Activated CD4-positive, CD25-positive, alpha-beta regulatory T cell (primary cell): ENCODE measurements around the gene OR10A4.
"Not testable (repeated sequence)": the region's sequence is repeated elsewhere in the genome, so short reads cannot be mapped to it uniquely, and the experiment has no call there.

Source experiments
- DNase-seq, 4 experiments: peaks; one replicate each; lab custom pipeline; 2025; lab: John Stamatoyannopoulos, UW

The OR10A4 gene

DNA sequence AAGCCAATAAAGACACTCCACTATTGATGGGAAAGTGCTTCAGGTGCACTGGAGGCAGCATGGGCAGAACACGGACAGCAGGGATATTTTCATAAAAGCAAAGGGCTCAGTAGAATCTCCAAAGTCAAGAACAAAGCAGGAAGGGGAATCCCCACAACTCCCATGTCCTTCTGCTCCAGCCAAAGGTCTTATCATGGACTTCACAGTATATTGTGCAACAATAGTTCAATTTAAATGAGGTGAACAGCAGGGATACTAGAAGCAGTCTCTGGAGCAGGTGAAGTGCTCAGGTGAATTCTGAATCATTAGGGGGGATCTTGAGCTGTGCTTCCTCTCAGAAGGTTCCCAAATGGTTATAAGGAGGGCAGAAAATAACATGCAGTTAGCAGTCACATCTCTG is 22.5 kb downstream of the OR10A4 start:
- DNase-seq: no peak

DNA sequence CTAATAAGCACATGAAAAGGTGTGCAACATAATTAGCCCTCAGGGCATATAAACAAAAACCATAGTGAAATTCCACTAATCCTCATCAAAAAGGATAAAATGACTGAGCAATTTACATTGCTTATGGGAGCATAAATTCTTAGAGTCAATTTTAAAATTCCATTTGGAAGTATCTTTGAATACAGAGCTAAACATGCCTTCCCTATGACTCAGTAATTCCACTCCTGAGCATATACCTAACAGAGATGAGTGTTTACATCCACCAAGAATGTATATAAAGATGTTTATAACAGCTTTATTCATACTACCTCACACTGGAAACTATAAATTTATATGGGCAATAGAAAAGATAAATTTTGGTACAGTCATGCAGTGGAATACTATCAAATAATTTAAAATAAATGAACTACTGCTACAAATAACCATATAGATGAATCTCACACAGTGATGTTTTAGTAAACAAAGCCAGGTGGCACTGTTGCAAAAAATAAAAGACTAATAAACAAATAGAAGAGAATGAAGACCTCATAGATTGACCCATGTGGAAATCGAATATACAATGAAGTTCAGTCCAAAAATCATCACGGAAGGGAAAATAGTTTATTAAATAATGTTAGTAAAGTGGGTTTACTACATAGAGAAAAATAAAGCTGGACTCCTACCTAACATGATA is 24.0 kb downstream of the OR10A4 start:
- DNase-seq: no peak

DNA sequence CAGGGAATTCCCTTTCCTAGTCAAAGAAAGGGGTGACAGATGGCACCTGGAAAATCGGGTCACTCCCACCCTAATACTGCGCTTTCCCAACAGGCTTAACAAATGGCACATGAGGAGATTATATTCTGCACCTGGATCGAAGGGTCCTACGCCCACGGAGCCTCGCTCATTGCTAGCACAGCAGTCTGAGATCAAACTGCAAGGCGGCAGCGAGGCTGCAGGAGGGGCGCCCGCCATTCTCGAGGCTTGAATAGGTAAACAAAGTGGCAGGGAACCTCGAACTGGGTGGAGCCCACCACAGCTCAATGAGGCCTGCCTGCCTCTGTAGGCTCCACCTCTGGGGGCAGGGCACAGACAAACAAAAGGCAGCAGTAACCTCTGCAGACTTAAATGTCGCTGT is 28.4 kb downstream of the OR10A4 start:
- DNase-seq: not testable (repeated sequence)

DNA sequence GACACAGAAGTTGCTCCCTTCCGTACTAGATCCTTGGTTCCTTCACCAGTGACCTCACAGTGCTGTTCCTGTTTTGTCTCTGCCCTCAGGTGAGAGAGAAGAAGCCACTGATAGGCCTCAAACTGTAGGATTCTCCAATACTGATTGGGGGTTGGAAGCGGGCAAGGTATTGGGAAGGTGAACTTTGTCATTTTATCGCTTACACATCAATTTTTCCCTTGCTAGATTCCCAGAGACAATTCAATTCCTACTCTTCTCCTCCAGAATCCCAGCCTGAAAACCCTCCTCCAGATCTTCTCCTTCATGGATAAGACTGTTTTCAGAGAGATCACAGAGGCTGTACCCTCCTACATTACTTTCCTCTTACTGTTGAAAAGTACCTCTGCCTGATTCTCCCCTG is 35.0 kb downstream of the OR10A4 start:
- DNase-seq: no peak

DNA sequence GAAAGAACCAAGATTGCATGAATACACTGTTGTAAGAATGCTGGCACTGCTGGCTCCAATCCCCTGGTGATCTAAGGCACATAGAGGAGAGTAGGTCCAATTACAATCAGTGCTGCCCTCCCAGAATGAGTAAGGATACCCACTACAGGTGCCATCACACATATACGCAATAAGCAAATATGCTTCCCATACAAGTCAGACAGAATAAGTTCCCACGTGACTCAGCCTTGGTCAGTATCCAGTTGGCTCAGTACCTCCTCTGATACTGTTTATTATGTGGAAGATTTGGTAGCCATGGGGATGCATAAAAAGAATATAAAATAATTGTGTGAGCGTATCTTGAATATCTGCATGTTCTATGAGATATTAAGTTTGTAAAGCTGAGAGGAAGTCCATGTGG is 35.5 kb downstream of the OR10A4 start:
- DNase-seq: no peak

DNA sequence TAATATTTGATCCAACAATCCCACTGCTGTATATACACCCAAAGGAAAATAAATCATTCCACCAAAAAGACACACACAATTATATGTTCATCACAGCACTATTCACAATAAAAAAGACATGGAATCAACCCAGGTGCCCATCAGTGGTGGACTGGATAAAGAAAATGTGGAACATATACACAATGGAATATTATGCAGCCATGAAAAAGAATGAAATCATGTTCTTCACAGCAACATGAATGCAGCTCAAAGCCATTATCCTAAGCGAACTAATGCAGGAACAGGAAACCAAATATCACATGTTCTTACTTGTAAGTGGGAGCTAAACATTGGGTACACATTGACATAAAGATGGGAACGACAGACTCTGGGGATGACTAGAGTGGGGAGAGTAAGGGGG is 43.3 kb downstream of the OR10A4 start:
- no peak for DNase-seq

GRCh38 chr11:6920702-6921101 is 44.3 kb downstream of the OR10A4 start, which contains the start of gene OR2D3:
TSS of gene OR2D3 (plus strand) at chr11:6921002. CDS start at chr11:6921002, 0 bp downstream.
- DNase-seq: no peak

DNA sequence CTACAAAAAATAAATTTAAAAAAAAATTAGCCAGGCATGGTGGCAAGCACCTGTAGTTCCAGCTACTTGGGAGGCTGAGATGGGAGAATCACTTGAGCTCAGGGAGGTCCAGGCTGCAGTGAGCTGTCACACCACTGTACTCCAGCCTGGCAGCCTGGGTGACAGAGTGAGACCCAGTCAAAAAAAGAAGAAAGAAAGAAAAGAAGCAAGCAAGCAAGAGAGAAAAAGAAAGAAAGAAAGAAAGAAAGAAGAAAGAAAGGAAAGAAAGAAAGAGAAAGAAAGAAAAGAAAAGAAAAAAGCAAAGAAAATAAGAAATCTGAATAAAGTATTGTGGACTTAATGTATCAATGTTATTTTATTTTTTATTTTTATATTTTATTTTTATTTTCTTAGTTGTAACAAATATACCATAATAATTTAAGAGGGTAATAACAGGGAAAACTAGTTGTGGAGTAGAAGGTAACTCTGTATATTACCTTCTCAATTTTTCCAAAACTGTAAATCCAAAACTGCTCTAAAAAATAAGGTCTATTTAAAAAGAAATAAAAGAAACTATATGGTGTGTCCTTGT is 48.7 kb downstream of the OR10A4 start:
- no peak for DNase-seq

DNA sequence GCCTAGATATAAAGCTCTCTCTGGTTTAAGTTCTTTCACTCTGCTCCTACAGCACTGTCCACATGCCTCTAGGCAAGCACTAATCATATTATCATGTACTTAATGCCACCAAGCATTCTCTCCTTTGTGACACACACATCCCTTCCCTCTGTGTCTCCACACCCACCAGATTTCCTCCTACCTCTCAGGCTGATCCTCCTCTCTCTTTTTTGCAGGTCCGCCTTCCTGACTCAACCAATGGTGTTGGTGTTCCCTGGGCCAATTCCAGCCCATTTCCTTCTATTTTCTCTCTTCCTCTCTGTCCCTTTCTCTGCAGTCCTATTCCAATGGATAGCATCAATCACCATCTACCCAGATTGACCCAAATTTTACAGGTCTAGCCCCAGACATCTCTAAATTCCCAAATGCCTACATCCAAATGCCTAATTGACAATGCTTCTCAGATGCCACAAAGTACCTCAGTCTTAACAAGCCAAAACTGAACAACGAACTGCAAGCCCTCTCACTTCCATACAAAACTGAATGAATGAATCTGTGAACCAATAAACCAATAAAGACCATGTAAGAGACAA is 49.3 kb downstream of the OR10A4 start:
- DNase-seq: no peak

GRCh38 chr11:6926208-6927029 is 50.0 kb downstream of the OR10A4 start, which contains the start of gene ZNF215:
TSS of gene ZNF215 (plus strand) at chr11:6926426. CDS start at chr11:6932273, 5,847 bp downstream.
- no peak for DNase-seq

DNA sequence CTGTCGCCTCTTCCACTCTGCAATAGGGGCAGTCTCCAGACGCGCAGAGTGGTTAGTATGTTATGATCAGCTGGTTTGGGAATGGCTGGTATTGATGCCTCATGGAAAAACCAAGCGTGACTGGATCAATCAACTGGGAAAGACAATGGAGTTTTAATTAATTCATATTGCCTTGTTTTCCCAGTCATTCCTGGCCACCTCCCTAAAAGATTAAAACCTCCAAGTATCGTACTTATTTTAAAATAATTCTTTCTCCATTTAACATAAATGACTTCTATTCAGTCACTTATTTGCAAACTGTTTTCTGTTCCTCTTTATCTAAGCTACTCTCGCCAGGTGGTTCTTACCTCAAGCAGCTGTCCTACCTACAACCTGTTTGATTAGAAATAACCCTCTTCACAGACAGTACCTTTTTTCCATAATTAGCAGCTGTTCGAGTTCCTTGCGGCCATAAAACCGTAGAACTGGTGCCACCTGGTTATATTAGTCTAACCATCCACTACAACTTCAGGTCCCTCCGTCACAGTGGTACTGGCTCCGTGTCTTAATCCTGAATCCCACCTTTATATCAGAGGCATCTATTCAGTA is 50.7 kb downstream of the OR10A4 start:
- no peak for DNase-seq
